PC-9 (cell line): ENCODE measurements around the gene ERGIC1.

Experiments used
- CTCF ChIP-seq: fragments of 200-600 bp; sonication (generic); conservative IDR thresholded peaks from 2 replicates; pipeline ENCODE4 v1.6.1; 2017; ENCODE audit warnings: mixed run types, antibody characterized with exemption, mild to moderate bottlenecking, moderate library complexity
- EZH2 ChIP-seq: fragments of 200-600 bp; sonication (generic); IDR thresholded peaks from 2 replicates; pipeline ENCODE4 v1.8.0; 2017; ENCODE audit warnings: antibody characterized with exemption, low read depth

GRCh38 chr5:172990776-172991175 lies 156.7 kb downstream of the ERGIC1 start:
- TF ChIP-seq CTCF: no peak
- TF ChIP-seq EZH2: no peak
